Tongue (tissue), 2 donors: Measurements from ENCODE around the gene MTMR2. TPM values are rescaled to one million over a fixed set of nuclear protein-coding genes. Genes with fewer than 3 reads are reported as not detected.
A peak's percentile ranks its signal among the peaks of the same experiment; 100 is the strongest.
"Not testable (repeated sequence)": the region's sequence is repeated elsewhere in the genome, so short reads cannot be mapped to it uniquely, and the experiment has no call there.

Source experiments
- DNase-seq: peaks from one replicate; pipeline ENCODE4 v3.0.0-alpha.2; 2015
- total RNA-seq: library from RNA; depleted of rRNA; stranded (reverse); fragments of >200 nt; gene quantifications from one replicate; pipeline ENCODE4 v1.2.3, GENCODE V29; 2014

Gene MTMR2
- total RNA-seq, 1 donor from 2014 or later = 32.0 TPM

DNA sequence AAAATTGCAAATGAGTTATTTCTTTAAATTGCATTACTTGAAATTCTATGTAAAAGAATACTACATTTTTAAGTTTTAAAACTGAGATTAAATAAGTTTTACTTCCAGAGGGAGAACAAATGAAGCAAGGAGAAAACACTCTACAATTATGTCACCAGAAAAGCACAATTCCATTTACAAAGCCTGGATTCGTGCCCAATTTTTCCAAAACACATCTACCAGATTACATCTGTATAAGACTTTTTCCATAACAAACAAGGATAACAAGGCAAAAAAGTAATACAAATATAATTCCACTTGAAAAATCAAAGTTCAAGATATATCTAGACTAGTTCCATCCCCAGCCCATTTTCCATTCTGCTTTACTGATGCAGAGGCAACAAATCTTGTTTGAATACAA is 40.5 kb downstream of the MTMR2 start:
- peak; percentile 15 for DNase-seq

- DNase-seq = no peak
Measured at GRCh38 chr11:95877291-95877690, 46.6 kb downstream of the MTMR2 start.

DNA sequence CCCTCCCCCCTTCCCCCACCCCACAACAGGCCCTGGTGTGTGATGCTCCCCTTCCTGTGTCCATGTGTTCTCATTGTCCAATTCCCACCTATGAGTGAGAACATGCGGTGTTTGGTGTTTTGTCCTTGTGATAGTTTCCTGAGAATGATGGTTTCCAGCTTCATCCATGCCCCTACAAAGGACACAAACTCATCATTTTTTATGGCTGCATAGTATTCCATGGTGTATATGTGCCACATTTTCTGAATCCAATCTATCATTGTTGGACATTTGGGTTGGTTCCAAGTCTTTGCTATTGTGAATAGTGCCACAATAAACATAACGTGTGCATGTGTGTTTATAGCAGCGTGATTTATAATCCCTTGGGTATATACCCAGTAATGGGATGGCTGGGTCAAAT is 53.0 kb downstream of the MTMR2 start:
- DNase-seq = not testable (repeated sequence)

DNA sequence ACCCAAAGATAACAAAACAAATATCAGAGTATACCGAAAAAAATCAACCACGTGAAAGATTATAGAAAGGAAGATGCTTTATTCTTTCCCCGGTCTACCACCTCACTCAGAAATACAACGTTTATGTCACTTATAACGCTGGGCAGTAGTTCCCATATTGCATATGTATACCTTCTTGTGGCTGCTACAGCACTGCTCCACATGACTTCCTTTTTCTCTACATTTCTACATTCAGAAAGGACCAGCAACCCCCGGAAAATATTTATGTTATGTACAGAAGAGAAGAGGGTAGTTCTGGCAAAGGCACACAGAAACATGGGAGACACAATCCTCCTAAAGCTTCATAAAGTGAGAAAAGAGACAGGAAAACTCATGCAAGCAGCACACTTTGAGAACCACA is 56.8 kb downstream of the MTMR2 start:
- DNase-seq = no peak

- no peak for DNase-seq
Measured at GRCh38 chr11:95863486-95864140, 60.3 kb downstream of the MTMR2 start.

DNA sequence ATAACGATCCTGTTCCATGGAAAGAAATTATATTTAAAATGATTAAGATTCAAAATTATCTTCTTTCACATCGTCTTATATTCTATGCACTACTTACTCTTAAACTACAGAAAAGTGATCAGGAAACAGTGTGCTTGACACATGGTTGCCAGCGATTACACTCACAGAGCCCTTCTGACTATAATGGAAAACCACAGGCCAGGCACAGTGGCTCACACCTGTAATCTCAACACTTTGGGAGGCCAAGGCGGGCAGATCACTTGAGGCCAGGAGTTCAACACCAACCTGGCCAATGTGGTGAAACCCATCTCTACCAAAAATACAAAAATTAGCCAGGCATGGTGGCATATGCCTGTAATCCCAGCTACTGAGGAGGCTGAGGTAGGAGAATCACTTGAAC is 63.9 kb downstream of the MTMR2 start:
- DNase-seq = not testable (repeated sequence)

- not testable (repeated sequence) for DNase-seq
Measured at GRCh38 chr11:95854362-95854761, 69.5 kb downstream of the MTMR2 start.

GRCh38 chr11:95853862-95854261 is 70.0 kb downstream of the MTMR2 start:
- no peak for DNase-seq

DNA sequence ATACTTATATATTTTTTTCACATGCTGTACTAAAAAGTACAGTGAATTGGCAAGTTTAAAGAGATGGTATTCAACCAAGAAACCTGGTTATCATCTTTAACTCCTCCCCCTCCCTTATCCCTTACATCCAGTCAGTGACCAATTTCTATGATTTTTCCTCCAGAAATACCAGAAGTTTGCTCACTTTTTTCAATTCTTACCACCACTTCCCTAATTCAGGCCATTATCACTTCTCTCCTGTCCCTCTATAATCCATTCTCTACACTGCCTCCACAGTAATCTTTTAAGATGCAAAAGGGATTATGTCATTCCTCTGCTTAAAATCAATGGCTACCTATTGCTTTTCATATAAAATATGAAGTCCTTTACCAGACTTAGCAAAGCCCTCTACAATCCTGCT is 70.8 kb downstream of the MTMR2 start:
- no peak for DNase-seq

DNA sequence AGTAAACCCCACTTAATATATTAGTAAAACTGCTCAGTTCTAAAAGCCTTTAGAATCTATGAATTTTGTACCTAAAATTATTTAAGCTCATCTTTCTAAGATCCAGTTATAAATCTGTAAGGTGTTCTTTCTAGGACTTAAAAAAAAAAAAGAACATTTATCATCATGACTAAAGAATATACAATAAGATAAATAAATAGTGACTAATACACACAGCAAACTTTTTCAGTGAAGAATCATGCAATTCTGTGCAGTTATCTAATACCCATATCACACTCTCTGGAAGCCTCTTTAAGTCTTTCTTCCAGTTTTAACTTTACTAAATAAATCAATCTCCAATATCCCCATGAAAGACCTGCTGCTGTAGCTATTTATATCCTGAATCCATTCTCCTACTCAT is 73.8 kb downstream of the MTMR2 start:
- DNase-seq = no peak

DNA sequence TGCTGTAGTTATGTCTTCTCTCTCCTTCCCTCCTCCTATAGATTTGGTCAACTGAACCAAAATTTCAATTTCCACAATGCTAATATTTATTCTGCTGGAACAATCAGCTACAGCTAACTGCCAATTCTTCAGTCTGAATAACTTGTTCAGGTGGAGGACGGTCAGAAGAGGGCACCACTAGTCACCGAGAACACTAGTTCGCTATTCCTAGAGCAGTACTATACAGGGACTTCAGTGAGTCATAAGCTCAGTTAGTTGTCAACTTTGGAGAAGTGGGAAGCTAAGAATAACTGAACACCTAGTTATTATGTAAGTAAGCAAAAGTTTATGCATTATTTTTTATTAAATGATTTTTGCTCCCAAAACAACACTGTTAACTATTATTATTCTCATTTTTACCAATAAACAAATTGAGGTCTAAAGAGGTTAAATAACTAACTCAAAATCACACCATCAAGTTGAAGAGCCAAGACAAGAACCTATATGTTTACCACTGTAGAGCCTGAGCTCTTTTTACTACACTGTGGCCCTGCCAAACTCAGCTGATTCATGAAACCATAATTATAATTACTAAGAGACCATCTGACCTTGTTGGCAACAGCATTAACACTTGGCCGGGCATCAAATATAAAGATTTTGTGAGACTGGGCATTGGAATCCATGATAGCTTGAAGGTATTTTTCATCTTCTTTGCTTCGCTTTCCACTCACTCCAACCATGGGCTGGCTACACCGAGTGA is 74.7 kb downstream of the MTMR2 start:
- peak; percentile 50 for DNase-seq

DNA sequence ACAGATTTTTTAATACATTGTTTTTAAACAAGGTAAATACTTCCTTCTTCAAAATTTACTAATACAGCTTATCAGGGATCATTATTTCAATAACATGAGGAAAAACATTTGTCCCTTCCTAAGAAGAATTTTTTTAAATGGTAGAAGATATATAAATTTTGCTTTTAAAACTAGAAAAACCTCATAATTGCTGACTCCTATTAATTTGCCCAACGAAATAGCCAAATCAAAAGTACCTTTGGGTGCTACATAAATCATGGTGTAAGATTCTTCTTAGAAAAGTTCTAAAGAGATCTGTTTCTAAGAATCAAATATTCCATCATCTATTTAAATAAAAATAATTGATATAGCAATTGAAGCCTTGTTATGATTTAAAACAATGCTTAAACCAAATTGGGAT is 78.7 kb downstream of the MTMR2 start:
- no peak for DNase-seq

DNA sequence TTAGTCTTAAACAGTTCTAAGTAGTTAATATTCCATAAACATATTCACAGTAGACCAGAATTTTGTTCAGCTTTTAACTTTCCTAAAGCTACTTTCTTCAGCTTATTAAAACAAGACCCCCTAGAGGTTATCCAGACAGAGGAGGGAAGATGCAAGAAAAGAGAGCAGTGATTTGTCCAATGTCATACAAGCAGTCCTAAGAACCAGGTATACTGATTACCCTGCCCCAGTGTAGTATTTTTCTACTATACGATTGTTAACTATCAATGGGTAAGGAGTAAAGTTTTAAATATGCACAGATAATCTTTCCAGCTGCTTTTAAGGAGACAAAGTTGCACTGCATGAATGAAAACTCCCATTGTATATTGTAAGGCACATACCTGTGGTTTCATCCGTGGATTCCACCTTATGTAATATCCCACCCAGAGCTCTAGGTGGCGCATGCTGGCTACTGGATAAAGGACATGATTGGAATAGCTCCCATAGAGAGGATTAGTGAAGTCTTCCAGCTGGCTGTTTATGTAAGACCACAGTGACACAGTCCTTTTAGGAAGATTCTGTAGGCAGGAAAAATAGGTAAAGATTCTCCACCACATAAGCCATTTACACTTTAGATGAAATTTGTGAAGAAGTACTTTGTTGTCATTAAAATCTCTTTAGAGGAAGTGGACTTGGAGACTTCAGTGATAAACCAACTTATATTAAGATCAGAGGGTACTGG is 88.0 kb downstream of the MTMR2 start:
- peak; percentile 89 for DNase-seq

- peak; percentile 37 for DNase-seq
Measured at GRCh38 chr11:95835351-95835750, 88.6 kb downstream of the MTMR2 start.

- DNase-seq = no peak
Measured at GRCh38 chr11:95833378-95833777, 90.5 kb downstream of the MTMR2 start.

GRCh38 chr11:95832763-95833162 is 91.1 kb downstream of the MTMR2 start:
- DNase-seq = no peak

- no peak for DNase-seq
Measured at GRCh38 chr11:95831198-95831883, 92.6 kb downstream of the MTMR2 start.

- no peak for DNase-seq
Measured at GRCh38 chr11:95829580-95830259, 94.2 kb downstream of the MTMR2 start.

DNA sequence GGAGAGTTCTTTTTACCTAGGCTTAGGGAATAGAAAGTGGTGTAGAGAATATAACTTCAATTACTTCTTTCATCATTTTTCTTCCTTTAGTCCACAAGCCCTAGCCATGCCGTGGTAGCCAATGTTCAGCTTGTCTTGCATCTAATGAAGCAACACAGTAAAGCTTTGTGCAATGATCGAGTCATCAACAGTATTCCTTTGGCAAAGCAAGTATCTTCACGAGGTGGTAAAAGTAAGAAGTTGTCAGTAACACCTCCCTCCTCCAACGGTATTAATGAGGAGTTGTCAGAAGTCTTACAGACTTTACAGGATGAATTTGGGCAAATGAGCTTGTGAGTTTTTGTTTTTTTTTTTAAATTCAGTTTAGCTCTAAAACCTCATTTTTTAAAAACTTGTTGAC is 96.2 kb downstream of the MTMR2 start:
- no peak for DNase-seq

DNA sequence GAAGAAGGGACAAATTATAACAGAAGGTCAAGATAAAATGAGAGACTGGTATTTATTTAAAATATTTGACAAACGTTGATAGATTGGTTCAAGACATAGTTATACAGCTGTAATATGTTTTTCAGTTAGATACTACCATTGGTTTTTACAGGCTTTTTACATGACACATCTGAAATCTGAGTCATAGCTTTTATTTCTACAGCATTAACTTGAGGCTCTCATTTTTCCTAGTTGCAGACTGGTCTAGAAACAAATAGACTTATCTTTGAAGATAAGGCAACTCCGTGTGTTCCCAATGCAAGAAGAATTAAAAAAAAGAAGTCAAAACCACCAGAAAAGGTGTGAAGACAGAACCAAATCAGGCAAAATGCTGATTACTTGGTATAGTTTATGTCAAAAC is 102.3 kb downstream of the MTMR2 start:
- DNase-seq = no peak

- DNase-seq = no peak
Measured at GRCh38 chr11:95816037-95816436, 107.9 kb downstream of the MTMR2 start.

DNA sequence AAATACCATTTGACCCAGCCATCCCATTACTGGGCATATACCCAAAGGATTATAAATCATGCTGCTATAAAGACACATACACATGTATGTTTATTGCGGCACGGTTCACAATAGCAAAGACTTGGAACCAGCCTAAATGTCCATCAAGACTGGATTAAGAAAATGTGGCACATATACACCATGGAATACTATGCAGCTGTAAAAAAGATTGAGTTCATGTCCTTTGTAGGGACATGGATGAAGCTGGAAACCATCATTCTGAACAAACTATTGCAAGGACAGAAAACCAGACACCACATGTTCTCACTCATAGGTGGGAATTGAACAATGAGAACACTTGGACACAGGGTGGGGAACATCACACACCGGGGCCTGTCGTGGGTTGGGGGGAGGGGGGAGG is 112.9 kb downstream of the MTMR2 start:
- DNase-seq = not testable (repeated sequence)
